Vagina (tissue), 2 donors: Measurements from ENCODE around the gene TWF1.

Source experiments
- POLR2A ChIP-seq, 2 donors: fragments of 450-650 bp; IDR thresholded peaks; one replicate each; pipeline ENCODE4 v1.6.1; 2017; ENCODE audit warnings: antibody characterized with exemption in 2 of 2, mild to moderate bottlenecking in 2 of 2, moderate library complexity in 2 of 2
- POLR2AphosphoS5 ChIP-seq, 2 donors: sonication (generic); formaldehyde crosslinking; IDR thresholded peaks; one replicate each; pipeline ENCODE4 v1.9.0; 2017; ENCODE audit warnings: antibody characterized with exemption in 2 of 2, mild to moderate bottlenecking in 2 of 2, low read depth in 1 of 2; ENCODE audit not compliant: insufficient read depth in 1 of 2
- TF ChIP-seq, protein P1 (sequence below), 3 experiments: fragments of 450-650 bp in 2 of 3; fragments of 200-600 bp in 1 of 3; sonication (generic) in 1 of 3; IDR thresholded peaks; one replicate each; pipeline ENCODE4 v1.5.1; 2017 to 2019; ENCODE audit warnings: antibody characterized with exemption in 3 of 3, mild to moderate bottlenecking in 2 of 3, moderate library complexity in 2 of 3

DNA sequence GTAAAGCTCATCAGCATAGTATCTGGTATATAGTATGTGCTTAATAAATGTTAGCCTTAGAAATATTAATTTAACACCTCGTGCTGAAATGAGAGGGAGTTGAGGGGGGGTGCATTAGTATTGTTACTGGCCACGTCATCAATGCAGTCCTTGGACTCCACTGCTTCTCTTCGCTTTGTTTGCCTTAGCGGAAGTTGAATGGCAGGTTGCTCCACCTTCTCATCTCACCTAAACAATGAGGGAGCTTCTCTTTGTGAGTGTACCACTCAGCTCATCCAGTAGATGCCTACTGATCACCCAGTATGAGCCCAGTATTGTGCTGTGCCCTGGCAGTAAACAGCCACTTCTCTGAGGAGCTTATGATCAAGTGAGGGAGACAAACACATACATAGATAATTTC is 34.2 kb upstream of the TWF1 start:
- TF ChIP-seq, protein P1, sequence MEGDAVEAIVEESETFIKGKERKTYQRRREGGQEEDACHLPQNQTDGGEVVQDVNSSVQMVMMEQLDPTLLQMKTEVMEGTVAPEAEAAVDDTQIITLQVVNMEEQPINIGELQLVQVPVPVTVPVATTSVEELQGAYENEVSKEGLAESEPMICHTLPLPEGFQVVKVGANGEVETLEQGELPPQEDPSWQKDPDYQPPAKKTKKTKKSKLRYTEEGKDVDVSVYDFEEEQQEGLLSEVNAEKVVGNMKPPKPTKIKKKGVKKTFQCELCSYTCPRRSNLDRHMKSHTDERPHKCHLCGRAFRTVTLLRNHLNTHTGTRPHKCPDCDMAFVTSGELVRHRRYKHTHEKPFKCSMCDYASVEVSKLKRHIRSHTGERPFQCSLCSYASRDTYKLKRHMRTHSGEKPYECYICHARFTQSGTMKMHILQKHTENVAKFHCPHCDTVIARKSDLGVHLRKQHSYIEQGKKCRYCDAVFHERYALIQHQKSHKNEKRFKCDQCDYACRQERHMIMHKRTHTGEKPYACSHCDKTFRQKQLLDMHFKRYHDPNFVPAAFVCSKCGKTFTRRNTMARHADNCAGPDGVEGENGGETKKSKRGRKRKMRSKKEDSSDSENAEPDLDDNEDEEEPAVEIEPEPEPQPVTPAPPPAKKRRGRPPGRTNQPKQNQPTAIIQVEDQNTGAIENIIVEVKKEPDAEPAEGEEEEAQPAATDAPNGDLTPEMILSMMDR (IDR thresholded peaks at IDR 0.05), result no peak
- no peak for TF ChIP-seq POLR2A (IDR thresholded peaks at IDR 0.05)
- no peak for TF ChIP-seq POLR2AphosphoS5 (IDR thresholded peaks at IDR 0.05; ENCODE audit: insufficient read depth in 1 of 2, low read depth in 1 of 2)
